Stimulated activated CD8-positive, alpha-beta memory T cell treated with anti-CD3 and anti-CD28 coated beads, Interleukin-12 subunit alpha, Interleukin-12 subunit beta, amount 100 ng/mL, for 24 hours (primary cell): ENCODE data around the gene DNMT3B.
A peak's percentile ranks its signal among the peaks of the same experiment; 100 is the strongest.
"Not testable (repeated sequence)": the region's sequence is repeated elsewhere in the genome, so short reads cannot be mapped to it uniquely, and the experiment has no call there.

Experiments
- DNase-seq: peaks from one replicate; pipeline ENCODE4 v3.0.0-alpha.2; 2020; ENCODE audit errors: extremely low read depth

Gene DNMT3B

DNA sequence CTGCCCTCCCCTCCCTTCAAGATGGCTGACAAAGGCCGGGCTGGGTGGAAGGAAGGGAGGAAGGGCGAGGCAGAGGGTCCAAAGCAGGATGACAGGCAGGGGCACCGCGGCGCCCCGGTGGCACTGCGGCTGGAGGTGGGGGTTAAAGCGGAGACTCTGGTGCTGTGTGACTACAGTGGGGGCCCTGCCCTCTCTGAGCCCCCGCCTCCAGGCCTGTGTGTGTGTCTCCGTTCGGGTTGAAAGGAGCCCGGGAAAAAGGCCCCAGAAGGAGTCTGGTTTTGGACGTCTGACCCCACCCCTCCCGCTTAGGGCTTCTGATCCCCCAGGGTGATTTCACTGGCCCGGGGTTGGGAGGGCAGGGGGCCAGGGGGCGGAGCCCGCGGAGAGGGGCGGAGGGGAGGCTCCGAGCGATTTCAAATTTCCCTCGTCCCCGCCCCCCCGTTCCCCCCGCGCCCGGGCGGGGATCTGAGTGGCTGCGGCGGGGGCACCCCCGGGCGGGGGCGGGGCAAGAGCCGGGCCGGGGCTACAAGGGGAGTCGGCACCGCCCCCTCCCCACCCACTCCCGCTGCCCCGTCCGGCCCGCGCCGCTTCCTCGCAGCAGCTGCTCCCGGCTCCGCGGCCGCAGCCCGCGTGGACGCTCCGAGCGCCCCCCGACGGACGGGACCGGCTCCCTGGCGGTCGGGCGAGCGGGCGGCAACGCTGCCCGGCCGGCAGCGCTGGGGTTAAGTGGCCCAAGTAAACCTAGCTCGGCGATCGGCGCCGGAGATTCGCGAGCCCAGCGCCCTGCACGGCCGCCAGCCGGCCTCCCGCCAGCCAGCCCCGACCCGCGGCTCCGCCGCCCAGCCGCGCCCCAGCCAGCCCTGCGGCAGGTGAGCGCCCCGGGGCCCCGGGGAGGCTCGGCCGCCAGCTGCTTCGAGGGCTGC is at the start of gene DNMT3B:
TSS of gene DNMT3B (plus strand) at position 555 of the 923 bp plus-strand sequence. CDS start 17,939 bp downstream, outside the sequence.
- peak; percentile 49 for DNase-seq

GRCh38 chr20:32718749-32719348 is 43.3 kb upstream of the DNMT3B start:
- no peak for DNase-seq

GRCh38 chr20:32727683-32728082 is 34.5 kb upstream of the DNMT3B start:
- DNase-seq = no peak

GRCh38 chr20:32728435-32728834 is 33.8 kb upstream of the DNMT3B start:
- DNase-seq = not testable (repeated sequence)

GRCh38 chr20:32729334-32729733 is 32.9 kb upstream of the DNMT3B start:
- not testable (repeated sequence) for DNase-seq

DNA sequence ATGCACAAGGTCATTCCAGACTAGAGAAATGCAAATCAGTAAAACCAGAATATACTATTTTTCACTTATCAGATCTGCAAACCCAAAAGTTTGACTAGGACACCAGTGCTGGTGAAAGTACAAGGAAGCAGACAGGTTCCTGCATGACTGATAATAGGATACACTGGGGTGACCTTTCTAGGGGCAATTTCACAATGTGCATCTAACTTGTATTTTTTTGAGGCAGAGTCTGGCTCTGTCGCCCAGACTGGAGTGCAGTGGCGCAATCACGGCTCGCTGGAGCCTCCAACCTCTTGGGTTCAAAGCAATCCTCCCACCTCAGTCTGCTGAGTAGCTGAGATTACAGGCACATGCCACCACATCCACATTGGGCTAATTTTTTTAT is 30.3 kb upstream of the DNMT3B start:
- no peak for DNase-seq

- DNase-seq = no peak
Observed at GRCh38 chr20:32737371-32738223, 24.6 kb upstream of the DNMT3B start.

- DNase-seq = no peak
Observed at GRCh38 chr20:32741151-32741550, 21.0 kb upstream of the DNMT3B start.

- DNase-seq = no peak
Observed at GRCh38 chr20:32742322-32743236, 19.6 kb upstream of the DNMT3B start.

- peak; percentile 33 for DNase-seq
Observed at GRCh38 chr20:32743237-32744112, 18.7 kb upstream of the DNMT3B start, which contains the start of gene COMMD7. Gene COMMD7 (minus strand): TSS chr20:32743467. CDS start chr20:32743391, 76 bp downstream.

- no peak for DNase-seq
Observed at GRCh38 chr20:32749914-32750637, 12.1 kb upstream of the DNMT3B start.

DNA sequence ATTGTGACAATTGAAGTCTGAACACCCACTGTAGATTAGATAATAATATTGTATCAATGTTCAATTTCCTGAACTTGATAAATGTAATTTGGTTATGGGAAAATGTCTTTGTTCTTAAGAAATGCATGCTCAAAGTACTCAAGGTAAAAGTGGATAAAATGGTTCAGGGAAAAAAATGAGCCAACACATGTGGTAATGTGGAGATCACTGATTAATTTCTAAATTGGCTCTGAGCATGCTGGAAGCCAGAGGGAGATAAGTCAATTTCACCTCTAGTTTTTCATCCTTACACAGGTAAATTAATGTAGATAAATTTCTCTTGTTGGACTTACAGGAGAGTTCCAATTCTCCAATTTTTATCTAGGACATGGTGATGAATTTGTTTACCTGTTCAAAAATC is 10.9 kb upstream of the DNMT3B start:
- DNase-seq = no peak

DNA sequence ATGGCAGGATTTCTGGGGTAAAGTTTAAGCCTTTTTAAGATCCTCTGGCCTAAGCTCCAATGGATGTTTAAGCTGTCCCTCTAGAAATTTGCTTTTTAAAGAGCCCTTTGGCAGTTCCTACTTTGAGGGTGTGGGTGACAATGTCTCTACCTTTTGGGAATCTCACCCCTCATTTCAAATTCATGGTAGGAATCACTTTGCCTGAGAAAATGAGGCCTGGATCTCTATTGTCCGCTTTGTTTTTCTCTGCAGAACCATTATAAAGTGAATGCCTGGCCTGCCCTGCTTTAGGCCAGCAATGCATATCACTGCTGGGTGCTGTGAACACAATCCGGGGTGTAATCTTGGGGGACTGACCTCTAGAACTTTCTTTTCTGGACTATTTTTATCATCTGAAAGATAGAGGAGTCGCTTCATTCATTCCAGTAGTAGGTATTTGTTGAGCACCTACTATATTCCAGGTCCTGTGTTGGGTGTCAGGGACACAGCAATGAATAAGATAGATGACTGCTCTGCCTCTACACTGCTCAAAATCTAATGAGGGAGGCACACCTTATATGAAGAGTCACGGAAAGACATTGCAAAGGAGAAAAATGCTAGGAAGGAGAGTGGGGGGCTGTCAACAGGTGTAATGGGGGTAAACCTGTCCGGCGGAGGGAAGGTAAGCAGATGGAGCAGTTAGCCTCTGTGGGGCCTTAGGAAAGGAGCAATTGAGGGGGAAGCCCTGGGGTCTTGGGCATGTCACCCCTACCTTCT is 10.3 kb upstream of the DNMT3B start:
- DNase-seq = no peak

DNA sequence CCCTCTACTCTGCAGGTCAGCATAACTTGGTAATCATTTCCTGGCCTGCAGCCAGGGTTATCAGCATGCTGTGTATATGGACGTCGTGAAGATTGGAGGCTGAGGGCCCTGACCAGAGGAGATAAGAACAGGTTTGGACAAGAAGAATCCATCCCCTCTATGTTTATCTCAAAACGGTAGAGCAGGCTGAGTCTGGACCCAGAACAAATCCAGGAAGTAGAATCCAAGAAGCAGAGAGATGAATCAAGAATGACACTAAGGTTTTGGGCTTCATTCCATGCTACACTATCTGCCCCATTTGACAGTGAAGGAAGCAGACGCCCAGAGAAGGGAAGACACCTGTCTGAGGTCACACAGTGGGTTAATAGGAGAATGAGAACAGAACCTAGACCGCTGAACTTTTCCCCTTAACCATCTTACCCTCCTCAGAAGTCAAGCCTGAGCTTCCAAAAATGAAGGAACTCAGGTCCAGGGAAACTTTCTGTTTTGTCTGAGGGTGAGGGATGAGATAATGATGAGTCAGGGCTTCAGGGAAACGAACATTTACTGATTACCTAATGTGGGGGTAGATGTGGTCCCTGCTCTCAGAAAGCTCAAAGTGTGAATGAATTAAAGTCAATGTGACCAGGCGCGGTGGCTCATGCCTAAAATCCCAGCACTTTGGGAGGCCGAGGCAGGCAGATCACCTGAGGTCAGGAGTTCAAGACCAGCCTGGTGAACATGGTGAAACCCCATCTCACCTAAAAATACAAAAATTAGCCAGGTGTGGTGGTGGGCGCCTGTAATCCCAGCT is 9.5 kb upstream of the DNMT3B start:
- DNase-seq = no peak

- no peak for DNase-seq
Observed at GRCh38 chr20:32753731-32754130, 8.5 kb upstream of the DNMT3B start.

DNA sequence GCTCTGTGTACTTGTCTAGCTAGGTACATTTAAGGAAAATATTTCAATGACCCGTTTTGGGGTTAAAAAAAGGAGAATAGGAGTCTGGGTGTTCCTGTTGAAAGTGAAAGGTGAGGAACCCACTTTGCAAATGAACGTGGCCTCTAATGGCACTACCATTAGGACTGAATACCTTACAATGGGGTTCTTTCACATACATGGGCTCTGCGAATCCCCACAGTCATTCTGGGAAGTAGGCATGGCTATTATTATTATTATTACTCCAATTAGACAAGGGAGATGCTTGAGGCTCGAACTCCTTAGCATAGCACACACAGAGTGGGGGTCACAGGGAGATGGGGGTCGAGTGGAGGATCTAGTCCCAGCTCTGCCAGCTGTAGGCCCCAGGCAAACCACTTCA is 6.0 kb upstream of the DNMT3B start:
- DNase-seq = no peak

DNA sequence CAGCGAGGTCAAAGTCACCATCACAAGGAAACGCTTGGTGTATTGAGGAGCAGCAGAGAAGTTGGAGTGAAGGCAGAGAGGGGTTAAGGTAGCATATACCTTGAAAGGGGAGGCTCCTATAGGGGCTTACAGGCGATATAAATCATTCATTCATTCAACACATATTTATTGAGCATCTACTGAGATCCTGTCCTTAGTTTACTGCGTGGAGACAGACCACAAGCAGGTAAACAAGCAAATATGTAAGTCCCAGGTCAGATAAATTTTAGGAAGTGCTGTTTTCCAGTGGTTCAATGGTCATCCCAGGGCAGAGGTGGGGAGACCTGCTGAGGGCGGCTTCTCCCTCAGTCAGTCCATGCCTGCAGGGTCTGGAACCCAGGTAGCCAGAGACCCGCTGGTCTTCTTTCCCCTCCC is 761 bp upstream of the DNMT3B start:
- DNase-seq = no peak

DNA sequence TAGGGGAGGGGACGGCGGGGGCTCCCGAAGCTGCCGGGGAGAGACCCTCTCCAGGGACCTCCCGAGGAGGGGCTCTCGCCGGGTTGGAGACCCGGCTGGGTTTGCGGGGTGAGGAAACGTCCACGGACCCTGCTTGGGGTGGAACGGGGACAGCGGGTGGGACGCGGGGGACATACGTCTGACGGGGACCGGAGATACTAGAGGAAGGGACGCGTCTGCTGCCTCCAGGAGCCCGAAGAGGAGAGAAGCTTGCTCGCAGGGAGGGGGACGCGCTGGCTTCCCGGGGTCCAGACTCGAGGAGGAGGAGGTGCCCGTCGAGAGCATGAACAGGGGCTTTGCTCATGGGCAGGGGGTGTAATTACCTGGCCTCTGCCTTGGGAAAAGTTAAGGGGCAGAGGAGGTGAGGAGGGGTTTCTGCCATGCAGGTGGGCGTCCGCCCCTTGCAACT is 593 bp downstream of the DNMT3B start:
- DNase-seq = no peak
